ENCODE data around the gene GTF3A.
A peak's percentile ranks its signal among the peaks of the same experiment; 100 is the strongest.

Gene GTF3A

DNA sequence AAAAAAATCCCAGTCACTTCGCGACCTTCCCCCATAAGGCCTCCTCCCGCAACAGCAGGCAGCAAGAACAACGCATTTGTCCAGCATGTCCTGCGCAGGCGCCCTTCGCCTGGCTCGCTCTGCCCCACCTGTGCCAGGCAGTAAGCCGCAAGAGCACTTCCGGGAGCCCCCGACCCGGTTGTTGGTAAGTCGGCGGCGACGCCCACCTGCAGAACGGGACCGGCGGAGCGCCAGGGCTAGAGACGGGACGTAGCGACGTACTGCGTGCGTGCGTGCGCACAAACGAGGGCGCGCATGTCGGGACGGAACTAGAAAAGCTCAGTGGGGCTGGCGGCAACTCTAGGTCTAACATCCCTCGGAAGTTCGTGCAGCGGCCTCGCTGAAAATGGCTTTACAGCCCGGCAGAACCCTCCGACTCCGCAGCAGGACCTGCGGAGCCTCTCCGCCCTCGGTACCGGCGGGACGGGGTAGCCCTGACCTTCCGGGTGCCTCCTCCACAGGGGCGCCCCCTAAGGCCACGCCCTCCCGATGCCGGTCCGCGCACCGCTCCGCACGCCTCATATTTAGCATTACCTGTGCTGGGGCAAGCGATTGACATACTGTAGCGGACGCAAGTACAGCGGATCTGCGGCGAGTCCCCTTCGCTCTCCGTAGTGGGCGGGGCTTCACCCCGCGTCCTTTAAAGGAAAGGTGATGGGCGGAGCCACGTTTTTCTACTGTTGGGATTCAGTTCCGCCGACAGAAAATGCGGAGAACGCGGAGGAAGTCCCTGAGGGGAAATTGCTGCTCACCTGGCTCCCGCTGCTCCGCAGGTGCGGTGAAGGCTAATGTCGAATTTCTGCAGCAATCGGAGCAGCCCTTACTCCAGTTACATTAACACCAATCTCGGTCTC lies 25.8 kb downstream of the GTF3A start, which contains the start of gene MTIF3:
TSS of gene MTIF3 (minus strand) at position 629 of the 893 bp plus-strand sequence. CDS start 10,116 bp downstream, outside the sequence.
- TF ChIP-seq, protein P1, sequence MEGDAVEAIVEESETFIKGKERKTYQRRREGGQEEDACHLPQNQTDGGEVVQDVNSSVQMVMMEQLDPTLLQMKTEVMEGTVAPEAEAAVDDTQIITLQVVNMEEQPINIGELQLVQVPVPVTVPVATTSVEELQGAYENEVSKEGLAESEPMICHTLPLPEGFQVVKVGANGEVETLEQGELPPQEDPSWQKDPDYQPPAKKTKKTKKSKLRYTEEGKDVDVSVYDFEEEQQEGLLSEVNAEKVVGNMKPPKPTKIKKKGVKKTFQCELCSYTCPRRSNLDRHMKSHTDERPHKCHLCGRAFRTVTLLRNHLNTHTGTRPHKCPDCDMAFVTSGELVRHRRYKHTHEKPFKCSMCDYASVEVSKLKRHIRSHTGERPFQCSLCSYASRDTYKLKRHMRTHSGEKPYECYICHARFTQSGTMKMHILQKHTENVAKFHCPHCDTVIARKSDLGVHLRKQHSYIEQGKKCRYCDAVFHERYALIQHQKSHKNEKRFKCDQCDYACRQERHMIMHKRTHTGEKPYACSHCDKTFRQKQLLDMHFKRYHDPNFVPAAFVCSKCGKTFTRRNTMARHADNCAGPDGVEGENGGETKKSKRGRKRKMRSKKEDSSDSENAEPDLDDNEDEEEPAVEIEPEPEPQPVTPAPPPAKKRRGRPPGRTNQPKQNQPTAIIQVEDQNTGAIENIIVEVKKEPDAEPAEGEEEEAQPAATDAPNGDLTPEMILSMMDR (IDR thresholded peaks at IDR 0.05; ENCODE audit: borderline replicate concordance, control extremely low read depth, extremely low read depth, insufficient read depth, missing control alignments): no peak
- in situ Hi-C loops (cut with MboI; ENCODE audit: low sequenced_read_pairs, unreplicated experiment): no loop called here
- DNase-seq (ENCODE audit: low spot score): peak; percentile 94

DNA sequence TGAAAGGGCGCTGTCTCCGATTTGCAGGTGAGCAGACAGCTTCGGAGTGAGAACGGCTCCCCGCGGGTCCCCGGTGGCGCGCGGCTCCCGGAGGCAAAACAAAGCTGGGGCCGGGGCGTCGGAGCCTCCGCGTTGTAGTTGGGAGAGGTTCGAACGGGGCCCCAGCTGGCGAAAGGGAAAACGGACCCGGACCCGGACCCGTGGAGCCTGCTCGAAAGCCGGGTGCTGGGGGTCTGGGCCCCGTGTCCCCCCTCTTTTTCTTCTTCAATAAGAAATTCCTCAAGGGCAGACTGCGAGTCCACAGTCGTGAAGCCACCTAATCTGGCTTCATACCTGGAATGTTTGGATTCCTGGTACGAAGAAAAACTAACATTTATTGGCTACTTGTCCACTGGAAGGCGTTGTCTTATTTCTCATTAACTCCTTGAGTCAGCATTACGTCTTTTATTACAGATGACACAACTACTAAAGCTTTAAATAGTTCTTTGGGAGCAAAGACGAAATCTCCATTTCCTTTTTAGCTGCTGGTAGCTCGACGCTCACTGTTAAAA lies 26.6 kb downstream of the GTF3A start:
- in situ Hi-C loops (cut with MboI; ENCODE audit: low sequenced_read_pairs, unreplicated experiment): no loop called here
- DNase-seq (ENCODE audit: low spot score): peak; percentile 41
- TF ChIP-seq, protein P1 (IDR thresholded peaks at IDR 0.05; ENCODE audit: borderline replicate concordance, control extremely low read depth, extremely low read depth, insufficient read depth, missing control alignments): no peak

DNA sequence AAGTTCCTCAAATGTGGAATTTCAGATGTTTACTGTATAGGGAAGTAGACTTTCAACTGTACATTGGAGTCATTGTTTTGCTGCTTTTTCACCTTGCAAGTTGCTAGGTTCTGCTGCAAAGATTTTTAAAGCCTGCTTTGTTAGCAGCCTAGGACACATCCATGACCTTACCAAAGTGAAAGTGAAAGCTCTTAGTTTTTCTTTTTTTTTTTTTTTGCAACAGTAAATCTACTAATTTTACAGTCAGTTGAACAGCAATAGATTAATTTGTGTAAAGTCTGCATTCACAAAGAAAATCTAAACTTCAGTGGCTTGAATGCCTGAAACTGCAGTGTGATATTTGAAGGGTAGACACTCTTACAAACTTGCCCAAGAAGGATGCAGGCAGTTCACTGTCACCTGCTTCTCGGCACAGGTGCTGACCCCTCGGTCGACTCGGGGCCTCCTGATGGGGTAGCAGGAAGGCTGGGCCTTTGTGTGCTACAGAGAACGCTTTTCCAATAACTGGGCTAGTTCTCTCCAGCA lies 31.0 kb downstream of the GTF3A start:
- TF ChIP-seq, protein P1 (IDR thresholded peaks at IDR 0.05; ENCODE audit: borderline replicate concordance, control extremely low read depth, extremely low read depth, insufficient read depth, missing control alignments): no peak
- in situ Hi-C loops (cut with MboI; ENCODE audit: low sequenced_read_pairs, unreplicated experiment): no loop called here
- DNase-seq (ENCODE audit: low spot score): peak; percentile 53

DNA sequence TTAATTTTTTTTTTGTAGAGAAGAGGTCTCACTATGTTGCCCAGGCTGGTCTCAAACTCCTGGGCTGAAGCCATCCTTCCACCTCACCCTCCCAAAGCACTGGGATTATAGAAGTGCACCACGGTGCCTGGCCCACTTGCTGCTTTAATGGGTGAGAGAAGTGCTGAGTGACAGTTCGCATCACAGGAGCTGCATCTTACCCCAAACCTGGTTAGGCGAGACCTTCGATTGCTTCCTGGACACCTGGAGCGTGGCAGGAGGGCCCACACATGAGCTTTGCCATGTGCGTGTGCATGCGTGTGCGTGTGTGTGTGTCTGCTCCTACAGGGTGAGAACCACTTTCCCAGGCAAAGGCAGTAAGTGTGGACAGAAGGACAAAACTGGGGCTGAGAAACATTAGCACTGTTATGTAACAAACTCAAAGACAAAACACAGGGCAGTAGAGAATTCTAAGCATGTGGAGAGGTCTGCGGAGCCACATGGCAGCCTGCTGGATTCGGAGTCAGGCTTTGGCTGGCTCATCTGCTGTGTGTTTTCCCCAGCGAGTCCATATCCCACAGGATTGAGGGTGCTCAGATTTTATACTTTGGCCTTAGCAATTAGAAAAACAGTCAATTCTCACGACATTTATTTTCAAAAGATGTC lies 37.6 kb downstream of the GTF3A start:
- in situ Hi-C loops (cut with MboI; ENCODE audit: low sequenced_read_pairs, unreplicated experiment): no loop called here
- TF ChIP-seq, protein P1 (IDR thresholded peaks at IDR 0.05; ENCODE audit: borderline replicate concordance, control extremely low read depth, extremely low read depth, insufficient read depth, missing control alignments): no peak
- DNase-seq (ENCODE audit: low spot score): no peak

DNA sequence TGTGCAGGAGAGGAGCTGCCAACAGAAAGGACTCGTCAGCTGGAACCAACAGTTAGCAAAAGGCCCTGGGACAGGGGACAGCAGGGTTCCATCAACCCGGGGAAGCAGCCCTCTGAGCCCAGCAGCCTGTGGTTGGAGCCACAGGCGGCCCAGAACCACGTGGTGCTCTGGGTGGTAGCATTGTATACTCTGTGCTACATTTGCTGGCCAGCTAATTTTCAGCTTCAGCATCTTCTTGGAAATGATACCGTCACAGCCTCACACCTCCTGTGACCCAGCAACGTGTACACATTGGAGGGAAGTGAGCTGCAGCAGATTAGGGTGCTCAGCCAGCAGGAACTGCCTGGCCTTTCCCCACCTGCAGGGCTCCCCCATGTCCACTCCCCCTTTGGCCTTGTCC lies 39.1 kb downstream of the GTF3A start:
- no peak for DNase-seq (ENCODE audit: low spot score)
- TF ChIP-seq, protein P1 (IDR thresholded peaks at IDR 0.05; ENCODE audit: borderline replicate concordance, control extremely low read depth, extremely low read depth, insufficient read depth, missing control alignments): no peak
- in situ Hi-C loops (cut with MboI; ENCODE audit: low sequenced_read_pairs, unreplicated experiment): no loop called here

DNA sequence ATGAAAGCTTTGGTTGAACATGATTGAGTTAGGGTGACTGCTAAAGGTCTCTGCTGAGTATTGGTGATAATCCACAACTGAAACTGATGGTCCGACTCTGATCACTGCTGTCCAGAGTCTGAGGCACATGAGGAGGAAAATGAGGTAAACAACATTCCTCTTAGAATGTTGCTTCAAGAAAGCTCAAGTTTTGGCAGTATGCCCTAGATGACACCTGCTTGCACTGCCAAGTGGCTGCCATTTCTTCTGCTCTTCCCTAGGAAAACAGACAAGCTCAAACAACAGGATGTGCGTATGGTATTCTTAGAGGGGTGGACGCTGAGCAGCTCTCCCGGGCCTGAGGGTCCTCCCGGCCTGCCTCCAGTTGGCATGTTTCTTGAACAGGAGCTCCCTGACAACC lies 41.2 kb downstream of the GTF3A start:
- in situ Hi-C loops (cut with MboI; ENCODE audit: low sequenced_read_pairs, unreplicated experiment): no loop called here
- TF ChIP-seq, protein P1 (IDR thresholded peaks at IDR 0.05; ENCODE audit: borderline replicate concordance, control extremely low read depth, extremely low read depth, insufficient read depth, missing control alignments): no peak
- DNase-seq (ENCODE audit: low spot score): no peak

Data from GM13976 (cell line).